Hepatocyte (in vitro differentiated cells): ENCODE results near the gene SLC16A8.

Experiments used
- EZH2 ChIP-seq: fragments of 200-600 bp; sonication (generic); IDR thresholded peaks from 2 replicates; pipeline ENCODE4 v1.6.1; 2016; ENCODE audit warnings: antibody characterized with exemption, mild to moderate bottlenecking, borderline replicate concordance
- EZH2phosphoT487 ChIP-seq: fragments of 200-600 bp; sonication (generic); IDR thresholded peaks from one replicate; pipeline ENCODE4 v1.6.1; 2018; ENCODE audit warnings: antibody characterized with exemption, mild to moderate bottlenecking, low read depth, moderate library complexity; ENCODE audit not compliant: unreplicated experiment, severe bottlenecking
- TF ChIP-seq, protein P1 (sequence below): fragments of 200-600 bp; sonication (generic); IDR thresholded peaks from 2 replicates; pipeline ENCODE4 v1.5.1; 2016; ENCODE audit warnings: antibody characterized with exemption, mild to moderate bottlenecking; ENCODE audit not compliant: poor library complexity

DNA sequence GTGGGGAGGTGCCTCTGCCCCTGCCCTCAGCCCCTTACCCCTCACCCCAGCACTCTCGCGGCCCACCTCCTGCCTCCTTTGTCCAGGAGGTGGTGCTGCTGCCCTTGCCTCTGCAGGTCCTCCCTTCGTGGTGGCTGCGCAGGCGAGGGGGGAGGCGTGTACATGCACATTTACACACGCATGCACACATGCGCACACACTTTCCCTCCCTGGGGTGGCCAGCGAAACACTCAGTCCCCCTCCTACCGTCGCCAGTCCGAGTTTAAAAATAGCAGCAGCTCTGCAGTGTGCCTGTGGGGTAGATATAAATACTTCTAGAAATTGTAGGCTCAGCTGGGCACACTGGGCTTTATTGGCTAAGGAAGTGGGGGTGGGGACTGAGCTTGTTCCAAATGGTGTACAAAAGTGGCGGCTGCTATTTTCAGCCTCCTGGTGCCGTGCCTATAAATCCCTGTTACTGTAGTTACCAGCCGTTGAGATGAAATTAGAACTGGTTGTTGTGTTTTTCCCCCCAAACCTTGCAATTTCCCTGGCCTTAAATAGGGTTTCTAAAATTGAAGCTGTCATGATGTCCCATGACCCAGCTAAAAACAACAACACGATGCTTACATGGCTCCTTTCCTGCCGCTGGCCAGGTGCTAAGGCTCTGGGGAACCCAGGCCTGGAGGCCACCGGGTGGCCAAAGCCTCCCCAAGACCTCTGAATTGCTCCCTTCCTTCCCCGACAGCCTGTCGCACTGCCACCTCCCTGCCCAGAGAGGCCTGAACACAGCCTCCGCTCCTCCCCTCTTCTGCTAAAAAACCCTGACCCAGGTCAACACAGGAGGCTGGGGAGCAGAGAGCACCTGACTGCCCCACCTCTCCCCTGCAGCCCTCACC lies 14.4 kb downstream of the SLC16A8 start:
- no peak for TF ChIP-seq EZH2
- TF ChIP-seq, protein P1, sequence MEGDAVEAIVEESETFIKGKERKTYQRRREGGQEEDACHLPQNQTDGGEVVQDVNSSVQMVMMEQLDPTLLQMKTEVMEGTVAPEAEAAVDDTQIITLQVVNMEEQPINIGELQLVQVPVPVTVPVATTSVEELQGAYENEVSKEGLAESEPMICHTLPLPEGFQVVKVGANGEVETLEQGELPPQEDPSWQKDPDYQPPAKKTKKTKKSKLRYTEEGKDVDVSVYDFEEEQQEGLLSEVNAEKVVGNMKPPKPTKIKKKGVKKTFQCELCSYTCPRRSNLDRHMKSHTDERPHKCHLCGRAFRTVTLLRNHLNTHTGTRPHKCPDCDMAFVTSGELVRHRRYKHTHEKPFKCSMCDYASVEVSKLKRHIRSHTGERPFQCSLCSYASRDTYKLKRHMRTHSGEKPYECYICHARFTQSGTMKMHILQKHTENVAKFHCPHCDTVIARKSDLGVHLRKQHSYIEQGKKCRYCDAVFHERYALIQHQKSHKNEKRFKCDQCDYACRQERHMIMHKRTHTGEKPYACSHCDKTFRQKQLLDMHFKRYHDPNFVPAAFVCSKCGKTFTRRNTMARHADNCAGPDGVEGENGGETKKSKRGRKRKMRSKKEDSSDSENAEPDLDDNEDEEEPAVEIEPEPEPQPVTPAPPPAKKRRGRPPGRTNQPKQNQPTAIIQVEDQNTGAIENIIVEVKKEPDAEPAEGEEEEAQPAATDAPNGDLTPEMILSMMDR: peak; percentile 52
- no peak for TF ChIP-seq EZH2phosphoT487
